ENCODE results near the gene TUNAR. TPM values are rescaled to one million over a fixed set of nuclear protein-coding genes. Genes with fewer than 3 reads are reported as not detected.

The TUNAR gene
- total RNA-seq, 1 donor from 2014 or later: not detected

- peaks cover 3% of the 10 kb centered on the region for H3K9me3 Mint-ChIP-seq (ENCODE audit: low read depth)
- H3K27ac Mint-ChIP-seq (ENCODE audit: unreplicated experiment): no peak overlapping the region
- TF ChIP-seq CTCF (IDR thresholded peaks at IDR 0.05): no peak
- H3K4me1 Mint-ChIP-seq (ENCODE audit: low read depth): no peaks in the 10 kb centered on the region
- H3K27me3 Mint-ChIP-seq (ENCODE audit: low read depth): peaks cover 5% of the 10 kb centered on the region
- no peaks in the 10 kb centered on the region for H3K36me3 Mint-ChIP-seq (ENCODE audit: low read depth)
- H3K4me3 Mint-ChIP-seq (ENCODE audit: unreplicated experiment): no peak overlapping the region
- no peak for DNase-seq (ENCODE audit: low spot score)
These were observed 21.0 kb upstream of the TUNAR start for GRCh38 chr14:95855606-95856005.

- no peak for DNase-seq (ENCODE audit: low spot score)
- TF ChIP-seq CTCF (IDR thresholded peaks at IDR 0.05): no peak
- Mint-ChIP-seq H3K4me1 (ENCODE audit: low read depth) (no peaks in the 10 kb centered on the region), H3K4me3 (ENCODE audit: unreplicated experiment) (no peak overlapping the region), H3K27me3 (ENCODE audit: low read depth) (peaks cover 5% of the 10 kb centered on the region), H3K27ac (ENCODE audit: unreplicated experiment) (no peak overlapping the region), H3K9me3 (ENCODE audit: low read depth) (no peaks in the 10 kb centered on the region), H3K36me3 (ENCODE audit: low read depth) (no peaks in the 10 kb centered on the region)
These were observed 19.4 kb upstream of the TUNAR start for GRCh38 chr14:95857275-95857674.

- no peaks in the 10 kb centered on the region for H3K36me3 Mint-ChIP-seq (ENCODE audit: low read depth)
- no peak for TF ChIP-seq CTCF (IDR thresholded peaks at IDR 0.05)
- H3K4me3 Mint-ChIP-seq (ENCODE audit: unreplicated experiment): no peak overlapping the region
- no peaks in the 10 kb centered on the region for H3K4me1 Mint-ChIP-seq (ENCODE audit: low read depth)
- H3K9me3 Mint-ChIP-seq (ENCODE audit: low read depth): no peaks in the 10 kb centered on the region
- H3K27me3 Mint-ChIP-seq (ENCODE audit: low read depth): peaks cover 5% of the 10 kb centered on the region
- DNase-seq (ENCODE audit: low spot score): no peak
- H3K27ac Mint-ChIP-seq (ENCODE audit: unreplicated experiment): no peak overlapping the region
These were observed 17.7 kb upstream of the TUNAR start for GRCh38 chr14:95858893-95859292.

GRCh38 chr14:95862243-95862642 lies 14.4 kb upstream of the TUNAR start:
- Mint-ChIP-seq H3K9me3 (ENCODE audit: low read depth) (peaks cover 6% of the 10 kb centered on the region), H3K4me3 (ENCODE audit: unreplicated experiment) (no peak overlapping the region), H3K4me1 (ENCODE audit: low read depth) (no peaks in the 10 kb centered on the region), H3K27me3 (ENCODE audit: low read depth) (peaks cover 11% of the 10 kb centered on the region), H3K36me3 (ENCODE audit: low read depth) (no peaks in the 10 kb centered on the region), H3K27ac (ENCODE audit: unreplicated experiment) (no peak overlapping the region)
- TF ChIP-seq CTCF (IDR thresholded peaks at IDR 0.05): no peak
- no peak for DNase-seq (ENCODE audit: low spot score)

GRCh38 chr14:95863295-95863694 lies 13.3 kb upstream of the TUNAR start:
- no peaks in the 10 kb centered on the region for H3K36me3 Mint-ChIP-seq (ENCODE audit: low read depth)
- peaks cover 14% of the 10 kb centered on the region for H3K27me3 Mint-ChIP-seq (ENCODE audit: low read depth)
- H3K9me3 Mint-ChIP-seq (ENCODE audit: low read depth): peaks cover 6% of the 10 kb centered on the region
- no peak overlapping the region for H3K27ac Mint-ChIP-seq (ENCODE audit: unreplicated experiment)
- DNase-seq (ENCODE audit: low spot score): no peak
- H3K4me3 Mint-ChIP-seq (ENCODE audit: unreplicated experiment): no peak overlapping the region
- TF ChIP-seq CTCF (IDR thresholded peaks at IDR 0.05): no peak
- no peaks in the 10 kb centered on the region for H3K4me1 Mint-ChIP-seq (ENCODE audit: low read depth)

Data from chondrocyte (in vitro differentiated cells).